A673 (cell line): ENCODE data around the gene FOXO4. TPM values are rescaled to one million over a fixed set of nuclear protein-coding genes. Genes with fewer than 3 reads are reported as not detected.

Experiments used
- BruUV-seq: library from RNA; stranded (reverse); fragments of 400-500 nt; replicated peaks from 2 replicates; lab custom pipeline; 2021; lab: Mats Ljungman, UMichigan
- CTCF ChIA-PET: fragments of 300-600 bp; sonication (Branson Sonifier 250); formaldehyde crosslinking; loops from one replicate; lab custom pipeline; 2022; ENCODE audit warnings: antibody characterized with exemption; lab: Charles Lee
- POLR2A ChIA-PET: fragments of 300-600 bp; sonication (Branson Sonifier 250); formaldehyde crosslinking; loops from one replicate; lab custom pipeline; 2022; ENCODE audit warnings: antibody characterized with exemption; ENCODE audit not compliant: low non-redundant PET; lab: Charles Lee
- DNase-seq: peaks from one replicate; pipeline ENCODE4 v3.0.0-alpha.2; 2015; ENCODE audit warnings: low spot score
- H3K27ac ChIP-seq: fragments of 200-600 bp; sonication (generic); 2 replicates; pipeline ENCODE4 v1.5.1; 2016; ENCODE audit warnings: mixed run types, low read depth, mild to moderate bottlenecking, mixed read lengths, antibody characterized with exemption, low read length; ENCODE audit not compliant: poor library complexity, severe bottlenecking
- H3K27me3 ChIP-seq: fragments of 200-600 bp; sonication (generic); replicated peaks from 2 replicates; pipeline ENCODE4 v1.6.1; 2017; ENCODE audit warnings: mixed run types, low read depth, mild to moderate bottlenecking, mixed read lengths, antibody characterized with exemption, low read length; ENCODE audit not compliant: insufficient read depth, poor library complexity
- H3K36me3 ChIP-seq: fragments of 200-600 bp; sonication (generic); 2 replicates; pipeline ENCODE4 v1.6.1; 2016; ENCODE audit warnings: mixed run types, mild to moderate bottlenecking, mixed read lengths, antibody characterized with exemption, low read length; ENCODE audit not compliant: insufficient read depth, poor library complexity, severe bottlenecking
- H3K4me1 ChIP-seq: fragments of 200-600 bp; sonication (generic); 2 replicates; pipeline ENCODE4 v1.6.1; 2017; ENCODE audit warnings: mixed run types, mild to moderate bottlenecking, mixed read lengths, antibody characterized with exemption, low read length; ENCODE audit not compliant: insufficient read depth, poor library complexity, severe bottlenecking
- H3K4me3 ChIP-seq: fragments of 200-600 bp; sonication (generic); 2 replicates; pipeline ENCODE4 v1.5.1; 2016; ENCODE audit warnings: low read depth, mixed run types, mild to moderate bottlenecking, mixed read lengths, low read length; ENCODE audit not compliant: poor library complexity, severe bottlenecking
- H3K9me3 ChIP-seq: fragments of 200-600 bp; sonication (generic); 2 replicates; pipeline ENCODE4 v1.6.1; 2016; ENCODE audit warnings: mixed run types, low read depth, mild to moderate bottlenecking, mixed read lengths, antibody characterized with exemption, low read length; ENCODE audit not compliant: poor library complexity, severe bottlenecking
- EZH2 ChIP-seq: fragments of 200-600 bp; sonication (generic); IDR thresholded peaks from 2 replicates; pipeline ENCODE4 v1.6.1; 2017; ENCODE audit warnings: borderline replicate concordance, low read depth, mild to moderate bottlenecking, mixed read lengths, antibody characterized with exemption, low read length; ENCODE audit not compliant: poor library complexity, severe bottlenecking
- intact Hi-C: fragments of 100-400 bp; cut with micrococcal nuclease; formaldehyde crosslinking; loops from one replicate; pipeline ENCODE4 v1.10.0; 2022; ENCODE audit not compliant: unreplicated experiment
- total RNA-seq: library from RNA; stranded (reverse); gene quantifications from 2 replicates; pipeline ENCODE4 v1.2.3, GENCODE V29; 2021
- TF ChIP-seq, protein P1 (sequence below): fragments of 300-800, 200-600 bp; sonication (generic); conservative IDR thresholded peaks from 2 replicates; pipeline ENCODE4 v1.5.1; 2017; ENCODE audit warnings: low read depth, mild to moderate bottlenecking, antibody characterized with exemption, low read length, moderate library complexity, mixed read lengths

The FOXO4 gene
- total RNA-seq, 1 experiment from 2014 or later: 7.0 TPM

DNA sequence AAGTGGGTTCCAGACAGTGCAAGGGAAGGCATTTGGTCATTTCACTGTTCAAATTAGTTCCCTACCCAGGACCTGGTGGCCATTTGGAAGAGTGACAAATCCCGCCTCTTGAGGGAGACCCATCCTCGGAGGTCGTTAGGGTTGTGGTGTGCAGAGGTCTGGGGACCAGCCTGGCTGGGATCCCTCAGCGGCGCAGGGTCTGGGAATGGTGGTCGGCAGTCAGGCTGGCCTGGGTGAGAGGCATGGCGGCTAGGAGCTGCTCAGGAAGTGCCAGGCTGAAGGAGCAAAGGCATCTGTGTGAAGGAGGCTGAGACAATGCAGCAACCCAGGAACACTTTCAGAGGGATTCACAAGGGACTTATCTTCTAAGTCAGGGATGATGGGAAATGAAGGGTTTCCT is 55.7 kb downstream of the FOXO4 start:
- Histone ChIP-seq H3K4me3 (no peak overlapping the region), H3K36me3 (no peaks in the 10 kb centered on the region), H3K4me1 (peaks cover under 1% of the 10 kb centered on the region), H3K9me3 (no peaks in the 10 kb centered on the region), H3K27ac (no peak overlapping the region), H3K27me3 (no peaks in the 10 kb centered on the region)
- ChIA-PET POLR2A (no interaction called here), CTCF (no interaction called here)
- intact Hi-C loops: no loop called here
- TF ChIP-seq, protein P1, sequence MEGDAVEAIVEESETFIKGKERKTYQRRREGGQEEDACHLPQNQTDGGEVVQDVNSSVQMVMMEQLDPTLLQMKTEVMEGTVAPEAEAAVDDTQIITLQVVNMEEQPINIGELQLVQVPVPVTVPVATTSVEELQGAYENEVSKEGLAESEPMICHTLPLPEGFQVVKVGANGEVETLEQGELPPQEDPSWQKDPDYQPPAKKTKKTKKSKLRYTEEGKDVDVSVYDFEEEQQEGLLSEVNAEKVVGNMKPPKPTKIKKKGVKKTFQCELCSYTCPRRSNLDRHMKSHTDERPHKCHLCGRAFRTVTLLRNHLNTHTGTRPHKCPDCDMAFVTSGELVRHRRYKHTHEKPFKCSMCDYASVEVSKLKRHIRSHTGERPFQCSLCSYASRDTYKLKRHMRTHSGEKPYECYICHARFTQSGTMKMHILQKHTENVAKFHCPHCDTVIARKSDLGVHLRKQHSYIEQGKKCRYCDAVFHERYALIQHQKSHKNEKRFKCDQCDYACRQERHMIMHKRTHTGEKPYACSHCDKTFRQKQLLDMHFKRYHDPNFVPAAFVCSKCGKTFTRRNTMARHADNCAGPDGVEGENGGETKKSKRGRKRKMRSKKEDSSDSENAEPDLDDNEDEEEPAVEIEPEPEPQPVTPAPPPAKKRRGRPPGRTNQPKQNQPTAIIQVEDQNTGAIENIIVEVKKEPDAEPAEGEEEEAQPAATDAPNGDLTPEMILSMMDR: no peak
- TF ChIP-seq EZH2: no peak
- BruUV-seq: no TSS peak
- DNase-seq: no peak

Other genes starting within 250 kb of the FOXO4 start
- not detected in 2 replicates for gene TEX11, start 187.1 kb upstream of the FOXO4 start, total RNA-seq
- 2.8 and 4.9 TPM in 2 replicates for gene SLC7A3, start 164.8 kb upstream of the FOXO4 start, total RNA-seq
- 54.4 and 58.9 TPM in 2 replicates for gene SNX12, start 27.5 kb upstream of the FOXO4 start, total RNA-seq
- gene CXorf65, start 10.9 kb downstream of the FOXO4 start, total RNA-seq: not detected in 2 replicates
- 2.8 and 3.0 TPM in 2 replicates for gene IL2RG, start 15.7 kb downstream of the FOXO4 start, total RNA-seq
- gene MED12, start 22.7 kb downstream of the FOXO4 start, total RNA-seq: 51.6 and 63.3 TPM in 2 replicates
- gene NLGN3, start 49.0 kb downstream of the FOXO4 start, total RNA-seq: 1.2 and 1.7 TPM in 2 replicates
- gene GJB1, start 127.4 kb downstream of the FOXO4 start, total RNA-seq: not detected in 2 replicates
- gene ZMYM3, start 158.3 kb downstream of the FOXO4 start, total RNA-seq: 47.6 and 52.7 TPM in 2 replicates
- 705 and 792 TPM in 2 replicates for gene NONO, start 187.8 kb downstream of the FOXO4 start, total RNA-seq
- 6.6 and 7.0 TPM in 2 replicates for gene ITGB1BP2, start 205.9 kb downstream of the FOXO4 start, total RNA-seq